Activated CD8-positive, alpha-beta T cell treated with anti-CD3 and anti-CD28 coated beads, Interleukin-2, amount 10 ng/mL, durations not matched to agents 7 days and 5 days (primary cell): ENCODE data around the gene PTPN20. TPM values are rescaled to one million over a fixed set of nuclear protein-coding genes. Genes with fewer than 3 reads are reported as not detected.
A peak's percentile ranks its signal among the peaks of the same experiment; 100 is the strongest.

Source experiments
- ATAC-seq: fragments of 150-1000 bp; cut with Tn5 transposase; one replicate; pipeline ENCODE4 v1.10.0; 2021; ENCODE audit warnings: moderate library complexity
- CTCF ChIA-PET: fragments of 350-600 bp; sonication (Branson Sonifier 250); formaldehyde crosslinking; loops from one replicate; lab custom pipeline; 2021; ENCODE audit warnings: antibody characterized with exemption; lab: Charles Lee
- POLR2A ChIA-PET: fragments of 350-600 bp; sonication (Branson Sonifier 250); formaldehyde crosslinking; loops from one replicate; lab custom pipeline; 2021; ENCODE audit warnings: antibody characterized with exemption; lab: Charles Lee
- DNase-seq: peaks from one replicate; pipeline ENCODE4 v3.0.0-alpha.2; 2020
- H3K27ac Mint-ChIP-seq: one replicate; pipeline ENCODE4 v1.8.0; 2021; ENCODE audit warnings: mild to moderate bottlenecking, mixed read lengths
- H3K27me3 Mint-ChIP-seq: one replicate; pipeline ENCODE4 v1.8.0; 2021; ENCODE audit warnings: low read depth, mixed read lengths
- H3K36me3 Mint-ChIP-seq: one replicate; pipeline ENCODE4 v1.8.0; 2021; ENCODE audit warnings: low read depth, mixed read lengths
- H3K4me1 Mint-ChIP-seq: one replicate; pipeline ENCODE4 v1.8.0; 2021; ENCODE audit warnings: low read depth, mixed read lengths
- H3K4me3 Mint-ChIP-seq: one replicate; pipeline ENCODE4 v1.8.0; 2021; ENCODE audit warnings: mild to moderate bottlenecking, mixed read lengths
- H3K9me3 Mint-ChIP-seq: one replicate; pipeline ENCODE4 v1.8.0; 2022; ENCODE audit warnings: mixed read lengths; ENCODE audit not compliant: insufficient read depth
- total RNA-seq, 2 experiments: library from RNA; stranded (reverse); gene quantifications; one replicate each; pipeline ENCODE4 v1.2.3, GENCODE V29; 2021

The PTPN20 gene
- total RNA-seq, 2 experiments from 2014 or later = not detected

DNA sequence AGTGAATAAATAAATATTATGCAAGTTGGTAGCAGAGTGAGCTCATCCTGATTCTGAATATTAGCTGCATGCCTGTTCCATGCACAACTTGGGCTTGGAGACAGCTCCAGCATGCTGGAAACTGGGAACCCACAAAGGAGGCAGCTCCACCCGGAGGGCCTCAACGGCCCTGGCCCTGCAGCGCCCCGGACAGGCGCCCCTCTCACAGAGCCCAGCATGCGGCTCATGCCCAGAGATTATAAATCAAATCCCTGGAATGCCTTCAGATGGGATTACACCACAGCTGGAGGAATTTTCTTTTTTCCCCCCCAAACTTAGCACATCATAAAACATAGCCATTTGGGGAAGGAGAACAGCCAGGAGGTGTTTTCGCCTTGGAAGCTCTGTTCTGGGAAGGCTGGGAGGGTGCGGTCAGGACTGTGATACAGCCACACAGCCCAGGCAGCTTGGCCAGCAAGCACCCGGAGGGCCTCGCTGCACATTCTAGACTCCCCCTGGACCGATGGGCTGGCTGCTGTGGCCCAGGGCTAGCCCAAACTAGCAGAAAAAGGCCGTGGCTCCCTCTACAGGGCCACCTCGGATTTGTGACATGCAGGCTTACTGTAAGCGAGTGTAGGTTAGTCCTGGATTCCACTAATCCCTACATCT, 102.4 kb downstream of the PTPN20 start:
- no peak overlapping the region for H3K27ac Mint-ChIP-seq
- no peaks in the 10 kb centered on the region for H3K4me1 Mint-ChIP-seq
- POLR2A ChIA-PET = no interaction called here
- ATAC-seq (no peak), DNase-seq (peak; percentile 9)
- peaks cover 23% of the 10 kb centered on the region for H3K27me3 Mint-ChIP-seq
- H3K4me3 Mint-ChIP-seq = no peak overlapping the region
- CTCF ChIA-PET = no interaction called here
- H3K36me3 Mint-ChIP-seq = no peaks in the 10 kb centered on the region
- H3K9me3 Mint-ChIP-seq = no peaks in the 10 kb centered on the region

DNA sequence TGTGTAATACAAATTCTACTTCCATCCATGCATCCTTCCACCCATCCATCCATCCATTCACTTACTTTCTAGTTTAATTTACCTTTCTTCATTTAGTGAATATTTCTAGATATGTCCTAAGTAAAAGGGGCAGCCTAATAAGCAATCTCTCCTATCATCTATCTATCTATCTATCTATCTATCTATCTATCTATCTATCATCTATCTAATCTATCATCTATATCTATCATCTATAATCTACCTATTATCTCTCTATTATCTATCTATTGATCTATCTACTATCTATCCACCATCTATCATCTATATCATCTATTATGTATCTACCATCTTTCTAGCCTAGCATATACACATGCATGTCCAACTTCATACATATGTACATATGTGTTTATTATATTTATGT, 104.2 kb downstream of the PTPN20 start:
- DNase-seq = no peak
- peaks cover 17% of the 10 kb centered on the region for H3K27me3 Mint-ChIP-seq
- POLR2A ChIA-PET = no interaction called here
- no peak overlapping the region for H3K27ac Mint-ChIP-seq
- no peak overlapping the region for H3K4me3 Mint-ChIP-seq
- CTCF ChIA-PET = interaction anchor here (0.9 kb wide), 1 partner anchor 9 kb away, joined by 3 read pairs; no protein-coding TSS in a partner anchor
- no peak for ATAC-seq
- H3K36me3 Mint-ChIP-seq = no peaks in the 10 kb centered on the region
- H3K9me3 Mint-ChIP-seq = no peaks in the 10 kb centered on the region
- no peaks in the 10 kb centered on the region for H3K4me1 Mint-ChIP-seq

DNA sequence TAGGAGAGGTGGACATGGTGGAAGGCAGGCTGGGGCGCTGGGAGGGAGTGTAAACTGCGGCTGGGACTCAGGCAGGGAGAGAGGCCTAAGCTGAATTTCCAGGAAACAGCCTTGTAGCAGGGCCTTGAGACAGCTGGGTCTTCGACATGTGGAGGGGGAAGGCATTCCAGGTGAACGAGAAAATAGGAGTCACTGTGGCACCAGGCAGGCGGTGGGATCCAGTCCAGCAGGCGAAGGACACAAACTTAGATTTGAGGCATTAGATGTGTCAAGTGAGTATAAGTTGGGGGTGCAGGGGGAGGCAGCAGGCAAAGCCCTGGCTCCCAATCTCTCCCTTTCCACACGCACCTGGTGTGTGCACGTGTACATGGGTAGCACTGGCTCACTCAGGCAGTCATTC, 105.3 kb downstream of the PTPN20 start:
- peaks cover 6% of the 10 kb centered on the region for H3K27me3 Mint-ChIP-seq
- ChIA-PET POLR2A (no interaction called here), CTCF (no interaction called here)
- no peaks in the 10 kb centered on the region for H3K4me1 Mint-ChIP-seq
- no peaks in the 10 kb centered on the region for H3K9me3 Mint-ChIP-seq
- ATAC-seq (no peak), DNase-seq (peak; percentile 7)
- H3K4me3 Mint-ChIP-seq = no peak overlapping the region
- no peaks in the 10 kb centered on the region for H3K36me3 Mint-ChIP-seq
- no peak overlapping the region for H3K27ac Mint-ChIP-seq

DNA sequence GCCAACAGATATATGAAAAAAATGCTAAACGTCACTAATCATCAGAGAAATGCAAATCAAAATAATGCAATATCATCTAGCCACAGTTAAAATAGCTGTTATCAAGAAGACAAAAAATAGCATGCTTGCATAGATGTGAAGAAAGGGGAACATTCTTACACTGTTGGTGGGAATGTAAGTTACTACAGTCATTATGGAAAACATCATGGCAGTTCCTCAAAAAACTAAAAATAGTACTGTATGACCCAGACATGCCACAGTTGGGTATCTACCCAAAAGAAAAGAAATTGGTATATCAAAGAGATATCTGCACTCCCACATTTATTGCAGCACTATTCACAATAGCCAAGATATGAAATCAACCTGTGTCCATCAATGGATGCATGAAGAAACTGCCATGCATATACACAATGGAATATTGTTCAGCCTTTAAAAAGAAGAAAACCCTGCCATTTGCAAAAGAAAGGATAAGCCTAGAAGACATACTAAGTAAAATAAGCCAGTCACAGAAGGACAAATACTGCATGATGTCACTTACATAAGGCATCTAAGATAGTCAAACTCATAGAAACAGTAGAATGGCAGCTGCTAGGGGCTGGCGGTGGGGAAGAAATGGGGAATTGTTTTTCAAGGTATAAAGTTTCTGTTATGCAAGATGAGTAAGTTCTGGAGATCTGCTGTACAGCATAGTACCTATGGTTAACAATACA, 107.0 kb downstream of the PTPN20 start:
- POLR2A ChIA-PET = no interaction called here
- H3K27ac Mint-ChIP-seq = no peak overlapping the region
- H3K4me3 Mint-ChIP-seq = no peak overlapping the region
- H3K27me3 Mint-ChIP-seq = no peaks in the 10 kb centered on the region
- DNase-seq (no peak), ATAC-seq (no peak)
- CTCF ChIA-PET = interaction anchor here (0.7 kb wide), 1 partner anchor 84 kb away, joined by 3 read pairs; no protein-coding TSS in a partner anchor
- H3K9me3 Mint-ChIP-seq = no peaks in the 10 kb centered on the region
- no peaks in the 10 kb centered on the region for H3K4me1 Mint-ChIP-seq
- no peaks in the 10 kb centered on the region for H3K36me3 Mint-ChIP-seq

DNA sequence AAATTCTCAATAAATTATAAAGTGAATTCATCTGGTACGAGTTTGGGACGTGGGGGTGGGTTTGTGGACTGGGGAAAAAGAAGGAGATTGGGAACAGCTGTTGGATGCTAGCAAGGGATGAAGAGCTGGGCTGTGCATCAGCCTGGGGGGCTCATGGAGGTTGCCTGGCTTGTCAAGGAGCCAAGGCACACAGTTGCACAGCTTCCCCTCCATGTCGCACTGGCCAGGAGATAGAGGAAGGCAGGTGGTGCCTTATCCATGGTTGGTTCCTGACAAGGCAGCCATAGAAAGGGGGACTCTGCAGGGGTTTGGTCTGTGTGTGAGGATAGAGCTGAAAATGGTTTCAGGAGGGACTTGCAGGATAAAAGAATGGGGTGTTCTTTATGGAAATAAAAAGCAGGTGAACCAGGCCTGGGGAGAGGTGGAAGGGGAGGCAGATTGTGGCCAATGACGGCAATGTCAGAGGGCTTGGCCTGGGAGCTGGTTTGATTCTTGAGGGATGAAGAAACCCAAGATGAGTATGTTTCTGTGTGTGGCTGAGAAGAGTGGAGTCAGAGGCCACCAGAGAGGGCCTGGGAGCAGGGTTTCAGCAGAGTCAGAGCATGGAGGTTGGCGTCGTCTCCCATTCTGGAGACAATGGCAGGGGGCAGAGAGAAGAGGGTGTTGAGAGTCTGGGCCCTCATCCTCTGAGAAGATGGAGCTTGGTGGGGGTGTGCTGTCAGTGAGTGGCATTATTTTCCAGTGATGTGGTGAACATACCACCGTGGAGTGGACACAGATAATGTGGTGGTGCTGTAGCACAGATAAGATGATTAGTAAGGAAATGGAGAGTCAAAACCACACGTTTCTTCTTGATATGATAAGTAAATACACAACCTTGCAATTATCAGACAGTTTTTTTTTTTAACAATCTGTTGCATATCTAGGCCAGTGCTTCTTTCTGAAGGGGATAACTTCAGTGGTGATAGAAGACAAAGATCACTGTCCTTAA, 108.2 kb downstream of the PTPN20 start:
- Mint-ChIP-seq H3K9me3 (no peaks in the 10 kb centered on the region), H3K27me3 (no peaks in the 10 kb centered on the region), H3K4me1 (no peaks in the 10 kb centered on the region), H3K27ac (no peak overlapping the region), H3K4me3 (no peak overlapping the region), H3K36me3 (no peaks in the 10 kb centered on the region)
- ATAC-seq = no peak
- DNase-seq = peak; percentile 11
- POLR2A ChIA-PET = no interaction called here
- CTCF ChIA-PET = no interaction called here

DNA sequence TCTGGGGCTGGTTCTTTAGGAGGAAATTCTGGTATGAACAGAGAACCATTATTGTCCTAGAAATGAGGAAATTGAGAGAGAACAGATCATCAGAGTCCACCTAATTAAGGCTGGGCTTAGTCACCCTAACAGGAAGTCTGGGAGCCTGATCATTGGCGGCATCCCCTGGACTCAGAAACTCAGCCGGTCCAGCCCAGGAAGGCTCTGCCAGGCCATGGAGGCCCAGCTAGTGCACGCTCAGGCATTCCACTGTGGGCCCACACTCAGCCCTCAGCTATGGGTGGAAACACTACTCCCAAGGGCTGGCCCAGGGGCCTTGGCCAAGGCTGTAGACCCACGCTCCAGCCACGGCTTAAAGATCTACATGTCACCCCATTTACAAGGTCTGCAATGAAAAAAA, 109.2 kb downstream of the PTPN20 start:
- DNase-seq (peak; percentile 18), ATAC-seq (no peak)
- Mint-ChIP-seq H3K4me3 (no peak overlapping the region), H3K36me3 (no peaks in the 10 kb centered on the region), H3K27ac (no peak overlapping the region), H3K27me3 (no peaks in the 10 kb centered on the region), H3K9me3 (no peaks in the 10 kb centered on the region), H3K4me1 (no peaks in the 10 kb centered on the region)
- CTCF ChIA-PET = no interaction called here
- POLR2A ChIA-PET = no interaction called here

DNA sequence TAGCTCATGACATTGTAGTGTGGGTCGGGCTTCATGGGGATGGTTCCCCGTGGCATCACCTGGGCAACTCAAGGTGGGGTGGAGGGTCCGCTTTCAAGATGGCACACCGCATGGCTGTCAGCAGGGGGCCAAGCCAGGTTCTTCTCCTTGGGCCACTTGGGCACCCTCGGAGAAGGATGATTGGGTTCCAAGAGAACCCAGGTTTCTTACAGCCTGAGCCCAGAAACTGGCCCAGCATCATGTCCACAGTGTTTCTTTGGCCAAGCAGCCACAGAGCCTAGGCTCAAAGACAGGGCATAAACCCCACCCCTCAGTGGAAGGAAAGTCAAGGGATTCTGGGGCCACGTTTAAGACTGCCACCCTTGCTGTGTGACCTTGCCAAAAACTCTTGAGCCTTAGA, 110.6 kb downstream of the PTPN20 start:
- Mint-ChIP-seq H3K4me1 (no peaks in the 10 kb centered on the region), H3K4me3 (no peak overlapping the region), H3K27ac (no peak overlapping the region), H3K27me3 (no peaks in the 10 kb centered on the region), H3K9me3 (no peaks in the 10 kb centered on the region), H3K36me3 (no peaks in the 10 kb centered on the region)
- ChIA-PET CTCF (interaction anchor here (1.1 to 2.3 kb wide), 2 partner anchors 290 to 319 kb away, joined by 4 to 7 read pairs; no protein-coding TSS in a partner anchor), POLR2A (no interaction called here)
- ATAC-seq = no peak
- DNase-seq = peak; percentile 20

DNA sequence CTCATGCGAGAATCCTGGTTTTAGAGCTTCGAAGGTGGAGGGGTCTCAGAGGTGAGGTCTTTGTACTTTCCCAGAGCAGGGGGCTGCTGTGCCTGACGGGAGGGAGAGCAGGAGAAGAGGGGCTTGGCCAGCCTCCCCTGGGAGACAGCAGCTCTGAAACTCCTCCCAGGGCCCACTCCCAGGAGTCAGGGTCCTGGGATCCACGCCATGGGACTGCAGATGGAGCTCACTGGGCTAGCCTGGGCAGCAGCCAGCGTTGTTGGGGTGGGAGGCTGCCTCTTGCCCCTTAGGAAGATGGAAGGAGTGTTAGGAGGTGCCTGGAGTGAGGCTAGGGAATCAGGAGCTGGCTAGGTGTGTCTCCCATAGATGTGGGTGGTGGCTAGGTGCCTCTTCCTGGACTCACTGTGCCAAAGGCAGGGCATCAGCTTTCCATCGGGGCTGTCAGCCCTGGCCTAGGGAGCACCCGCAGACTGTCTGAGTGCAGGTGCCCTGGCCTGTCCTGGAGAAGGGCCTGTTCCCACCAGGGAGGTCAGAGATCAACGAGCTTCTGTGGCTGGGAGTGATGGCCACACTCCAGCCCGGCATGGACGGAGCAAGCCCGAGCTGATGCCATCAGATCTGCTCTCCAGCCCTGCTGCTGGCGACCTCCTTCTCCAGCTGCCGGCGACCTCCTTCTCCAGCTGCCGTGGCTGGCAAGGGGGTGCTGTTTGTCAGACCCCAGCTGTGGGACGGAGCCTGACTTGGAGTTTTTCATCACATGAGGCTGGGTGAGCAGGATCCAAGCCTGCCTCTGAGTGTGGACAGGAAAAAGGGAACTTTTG, 111.3 kb downstream of the PTPN20 start:
- H3K27ac Mint-ChIP-seq = no peak overlapping the region
- no peaks in the 10 kb centered on the region for H3K36me3 Mint-ChIP-seq
- CTCF ChIA-PET = interaction anchor here (1.1 to 2.3 kb wide), 2 partner anchors 289 to 318 kb away, joined by 4 to 7 read pairs; no protein-coding TSS in a partner anchor

DNA sequence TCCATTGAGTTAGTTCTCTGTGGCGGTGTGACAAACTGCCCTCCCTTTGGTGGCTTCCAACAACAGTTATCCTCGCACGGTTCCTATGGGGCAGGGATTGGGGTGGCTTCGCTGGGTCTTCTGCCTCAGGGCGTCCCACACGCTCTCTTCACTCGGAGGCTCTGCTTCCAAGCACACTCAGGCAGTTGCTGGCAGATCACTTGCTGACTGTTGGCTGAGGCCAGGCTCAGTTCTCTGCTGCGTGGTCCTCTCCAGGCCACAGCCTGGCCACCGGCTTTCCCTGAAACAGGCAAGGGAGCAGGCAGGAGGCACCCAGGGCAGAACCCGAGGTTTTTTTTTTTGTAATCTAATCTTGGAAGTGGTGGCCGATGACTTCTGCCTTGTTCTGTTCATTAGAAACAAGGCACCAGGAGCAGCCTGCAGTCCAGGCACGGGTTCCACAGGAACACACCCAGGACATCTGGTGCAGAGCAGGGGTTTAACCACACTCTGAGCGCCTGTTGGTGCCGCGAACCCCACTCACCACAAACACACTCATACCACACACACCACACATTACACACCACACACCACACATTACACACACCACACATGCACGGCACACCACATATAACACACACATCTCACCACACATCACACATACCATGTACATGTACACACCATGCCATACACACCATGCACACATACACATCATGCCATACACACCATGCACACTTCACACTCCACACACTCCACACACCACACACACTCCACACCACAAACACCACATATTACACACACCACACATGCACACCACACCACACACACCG, 112.2 kb downstream of the PTPN20 start:
- ChIA-PET POLR2A (no interaction called here), CTCF (interaction anchor here (0.9 to 3.4 kb wide), 5 partner anchors 11 to 317 kb away, joined by 5 to 48 read pairs (median 7); no protein-coding TSS in a partner anchor)
- ATAC-seq = no peak

More for the DNA sequence above, 111.3 kb downstream of the PTPN20 start:
- Mint-ChIP-seq H3K4me3 (no peak overlapping the region), H3K27me3 (no peaks in the 10 kb centered on the region), H3K9me3 (no peaks in the 10 kb centered on the region), H3K4me1 (no peaks in the 10 kb centered on the region)
- no peak for ATAC-seq
- POLR2A ChIA-PET = no interaction called here
- DNase-seq = peak; percentile 18

DNA sequence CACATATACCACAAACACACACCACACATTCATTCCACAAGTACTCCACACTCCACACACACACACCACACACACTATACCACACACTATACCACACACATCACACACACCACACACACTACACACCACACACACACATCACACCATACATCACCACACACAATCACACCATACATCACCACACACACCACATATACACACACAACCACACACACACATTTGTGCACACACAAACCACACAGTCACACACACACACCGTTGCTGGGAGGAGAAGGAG, 112.8 kb downstream of the PTPN20 start:
- no peak for ATAC-seq
- Mint-ChIP-seq H3K4me3 (no peak overlapping the region), H3K27me3 (no peaks in the 10 kb centered on the region), H3K27ac (no peak overlapping the region), H3K4me1 (no peaks in the 10 kb centered on the region), H3K36me3 (no peaks in the 10 kb centered on the region), H3K9me3 (no peaks in the 10 kb centered on the region)
- ChIA-PET POLR2A (interaction anchor here (1.7 kb wide), 1 partner anchor 289 kb away, joined by 5 read pairs; no protein-coding TSS in a partner anchor), CTCF (interaction anchor here (0.7 to 3.4 kb wide), 19 partner anchors 10 to 323 kb away, joined by 3 to 48 read pairs (median 5); no protein-coding TSS in a partner anchor)
- DNase-seq = peak; percentile 15

More for the DNA sequence above, 112.2 kb downstream of the PTPN20 start:
- Mint-ChIP-seq H3K36me3 (no peaks in the 10 kb centered on the region), H3K27ac (peak overlapping the region; percentile 31), H3K9me3 (no peaks in the 10 kb centered on the region), H3K4me3 (no peak overlapping the region), H3K4me1 (no peaks in the 10 kb centered on the region), H3K27me3 (no peaks in the 10 kb centered on the region)
- DNase-seq = peak; percentile 19
